NCI-H460 (cell line): ENCODE results near the gene KRCC1. TPM values are rescaled to one million over a fixed set of nuclear protein-coding genes. Genes with fewer than 3 reads are reported as not detected.

ENCODE experiments used
- DNase-seq: peaks from one replicate; pipeline ENCODE4 v3.0.0-alpha.2; 2016; ENCODE audit warnings: low read depth; ENCODE audit errors: extremely low read depth
- total RNA-seq: library from RNA; depleted of rRNA; stranded (reverse); fragments of >200 nt; shearing (Covaris generic); gene quantifications from 2 replicates; pipeline ENCODE4 v1.2.3, GENCODE V29; 2014

KRCC1 gene
- total RNA-seq, 1 experiment from 2014 or later, result 15.2 TPM

- no peak for DNase-seq
Observed at GRCh38 chr2:88078643-88079172, 23.1 kb upstream of the KRCC1 start.

- DNase-seq, result no peak
Observed at GRCh38 chr2:88077080-88077479, 21.5 kb upstream of the KRCC1 start.

GRCh38 chr2:88074854-88075292, 19.3 kb upstream of the KRCC1 start:
- no peak for DNase-seq

GRCh38 chr2:88074150-88074549, 18.6 kb upstream of the KRCC1 start:
- no peak for DNase-seq

- DNase-seq, result no peak
Observed at GRCh38 chr2:88071365-88071764, 15.8 kb upstream of the KRCC1 start.

GRCh38 chr2:88070055-88070454, 14.5 kb upstream of the KRCC1 start:
- no peak for DNase-seq

- DNase-seq, result no peak
Observed at GRCh38 chr2:88069117-88069516, 13.5 kb upstream of the KRCC1 start.

GRCh38 chr2:88068044-88068443, 12.5 kb upstream of the KRCC1 start:
- no peak for DNase-seq

GRCh38 chr2:88067598-88067997, 12.0 kb upstream of the KRCC1 start, which contains the start of gene SMYD1:
TSS of gene SMYD1 (plus strand) at chr2:88067825. CDS start at chr2:88067865, 40 bp downstream.
- no peak for DNase-seq

GRCh38 chr2:88067189-88067588, 11.6 kb upstream of the KRCC1 start:
- no peak for DNase-seq

GRCh38 chr2:88066543-88066942, 11.0 kb upstream of the KRCC1 start:
- DNase-seq, result no peak

- no peak for DNase-seq
Observed at GRCh38 chr2:88061295-88061694, 5.7 kb upstream of the KRCC1 start.

GRCh38 chr2:88060907-88061275, 5.3 kb upstream of the KRCC1 start:
- DNase-seq, result no peak

- DNase-seq, result peak; percentile 23
Observed at GRCh38 chr2:88059979-88060906, 4.7 kb upstream of the KRCC1 start.

- no peak for DNase-seq
Observed at GRCh38 chr2:88058191-88058590, 2.6 kb upstream of the KRCC1 start.

- no peak for DNase-seq
Observed at GRCh38 chr2:88057437-88057844, 1.9 kb upstream of the KRCC1 start.

GRCh38 chr2:88054782-88055370, 707 bp downstream of the KRCC1 start:
- DNase-seq, result no peak

- no peak for DNase-seq
Observed at GRCh38 chr2:88053934-88054781, 1.4 kb downstream of the KRCC1 start.

GRCh38 chr2:88053296-88053695, 2.3 kb downstream of the KRCC1 start:
- DNase-seq, result no peak

GRCh38 chr2:88051792-88052191, 3.8 kb downstream of the KRCC1 start:
- DNase-seq, result no peak

GRCh38 chr2:88049622-88050021, 6.0 kb downstream of the KRCC1 start:
- no peak for DNase-seq
